GM19193 (cell line): ENCODE results near the gene GAPT.

Source experiments
- POLR2A ChIP-seq: IDR thresholded peaks from 4 replicates; pipeline ENCODE4 v1.6.1; 2011; ENCODE audit not compliant: insufficient read depth, insufficient read length; ENCODE audit errors: extremely low read depth

Gene GAPT

GRCh38 chr5:58523956-58524355, 32.7 kb downstream of the GAPT start:
- no peak for TF ChIP-seq POLR2A

- no peak for TF ChIP-seq POLR2A
Measured at GRCh38 chr5:58524571-58524970, 33.3 kb downstream of the GAPT start.

GRCh38 chr5:58530942-58531490, 39.8 kb downstream of the GAPT start:
- no peak for TF ChIP-seq POLR2A

- no peak for TF ChIP-seq POLR2A
Measured at GRCh38 chr5:58542709-58543108, 51.5 kb downstream of the GAPT start.

- no peak for TF ChIP-seq POLR2A
Measured at GRCh38 chr5:58543723-58544122, 52.5 kb downstream of the GAPT start.

- no peak for TF ChIP-seq POLR2A
Measured at GRCh38 chr5:58544195-58544594, 53.0 kb downstream of the GAPT start.

- no peak for TF ChIP-seq POLR2A
Measured at GRCh38 chr5:58544926-58545325, 53.7 kb downstream of the GAPT start.

GRCh38 chr5:58545912-58546311, 54.7 kb downstream of the GAPT start:
- no peak for TF ChIP-seq POLR2A
